SK-N-SH (cell line): ENCODE results near the gene HAND2. TPM values are rescaled to one million over a fixed set of nuclear protein-coding genes. Genes with fewer than 3 reads are reported as not detected.

Experiments
- CTCF ChIA-PET: fragments of 300-600, 350-600 bp; formaldehyde crosslinking; extraction: SDS; loops from one replicate; lab custom pipeline; 2021; lab: Yijun Ruan, JAX
- POLR2A ChIA-PET: fragments of 350-600 bp; sonication (Branson Sonifier 250); formaldehyde crosslinking; extraction: SDS; loops from one replicate; lab custom pipeline; 2020; ENCODE audit warnings: antibody characterized with exemption, inconsistent platforms; lab: Yijun Ruan, JAX
- DNase-seq: peaks from one replicate; pipeline ENCODE4 v3.0.0; 2012
- H2AFZ ChIP-seq: fragments of 200-600 bp; sonication (generic); 2 replicates; pipeline ENCODE4 v1.8.1; 2016; ENCODE audit warnings: antibody characterized with exemption, mild to moderate bottlenecking, low read depth
- H3F3A ChIP-seq: fragments of 200-600 bp; sonication (generic); replicated peaks from 2 replicates; pipeline ENCODE3; 2016; ENCODE audit warnings: antibody characterized with exemption, mild to moderate bottlenecking; ENCODE audit not compliant: insufficient read depth
- H3K27ac ChIP-seq, 2 experiments: fragments of 200-500 bp in 1 of 2; fragments of 200-600 bp in 1 of 2; sonication (Bioruptor generic) in 1 of 2; sonication (generic), shearing (Covaris generic) in 1 of 2; 2 replicates each; pipeline versions ENCODE4 v1.5.1 to v1.6.1; 2014 to 2016; ENCODE audit warnings: low read depth in 2 of 2, inconsistent platforms in 1 of 2, low read length in 1 of 2, mild to moderate bottlenecking in 1 of 2, mixed read lengths in 1 of 2
- H3K27me3 ChIP-seq: fragments of 200-600 bp; sonication (generic), shearing (Covaris generic); 2 replicates; pipeline ENCODE4 v1.6.1; 2016; ENCODE audit warnings: mixed run types; ENCODE audit not compliant: insufficient read depth
- H3K36me3 ChIP-seq, 2 experiments: fragments of 200-500 bp in 1 of 2; fragments of 200-600 bp in 1 of 2; sonication (Bioruptor generic) in 1 of 2; sonication (generic) in 1 of 2; replicated peaks in 1 of 2; 2 replicates each; pipeline versions ENCODE3 to v1.5.1; 2014 to 2016; ENCODE audit warnings: low read length in 1 of 2, mild to moderate bottlenecking in 1 of 2; ENCODE audit not compliant: insufficient read depth in 2 of 2, control insufficient read depth in 1 of 2
- H3K4me1 ChIP-seq, 2 experiments: fragments of 200-500 bp in 1 of 2; fragments of 200-600 bp in 1 of 2; sonication (Bioruptor generic) in 1 of 2; sonication (generic), shearing (Covaris generic) in 1 of 2; 2 replicates each; pipeline versions ENCODE4 v1.5.1 to v1.6.1; 2014 to 2016; ENCODE audit warnings: low read depth in 1 of 2, low read length in 1 of 2, mixed run types in 1 of 2; ENCODE audit not compliant: insufficient read depth in 2 of 2, control insufficient read depth in 1 of 2
- H3K4me2 ChIP-seq: fragments of 200-600 bp; sonication (generic), shearing (Covaris generic); 2 replicates; pipeline ENCODE4 v1.6.1; 2017; ENCODE audit warnings: mixed run types
- H3K4me3 ChIP-seq, 2 experiments: fragments of 200-500 bp in 1 of 2; fragments of 200-600 bp in 1 of 2; sonication (Bioruptor generic) in 1 of 2; sonication (generic), shearing (Covaris generic) in 1 of 2; 2 replicates each; pipeline versions ENCODE4 v1.5.1 to v1.8.1; 2014 to 2016; ENCODE audit warnings: low read depth in 2 of 2, inconsistent platforms in 1 of 2, low read length in 1 of 2, mild to moderate bottlenecking in 1 of 2, mixed read lengths in 1 of 2, moderate library complexity in 1 of 2
- H3K79me2 ChIP-seq: fragments of 200-600 bp; sonication (generic); 2 replicates; pipeline ENCODE4 v1.8.1; 2017; ENCODE audit warnings: mild to moderate bottlenecking; ENCODE audit not compliant: insufficient read depth
- H3K9ac ChIP-seq: fragments of 200-600 bp; sonication (generic); 2 replicates; pipeline ENCODE4 v1.6.1; 2017; ENCODE audit warnings: mixed run types
- H3K9me2 ChIP-seq: fragments of 200-600 bp; sonication (generic); 2 replicates; pipeline ENCODE4 v1.6.1; 2017; ENCODE audit warnings: mixed run types
- H3K9me3 ChIP-seq: fragments of 200-600 bp; sonication (generic); 2 replicates; pipeline ENCODE4 v1.6.1; 2017; ENCODE audit warnings: mixed run types, mild to moderate bottlenecking, moderate library complexity
- H4K20me1 ChIP-seq: fragments of 200-600 bp; sonication (generic); 2 replicates; pipeline ENCODE4 v1.6.1; 2017; ENCODE audit warnings: mild to moderate bottlenecking, mixed run types; ENCODE audit not compliant: insufficient read depth
- CHD2 ChIP-seq: fragments of 150-350 bp; IDR thresholded peaks from 2 replicates; pipeline ENCODE4 v1.6.1; 2018; ENCODE audit warnings: low read length; ENCODE audit not compliant: partially characterized antibody
- ELF1 ChIP-seq: IDR thresholded peaks from 2 replicates; pipeline ENCODE4 v1.4.0; 2012
- GABPA ChIP-seq: IDR thresholded peaks from 2 replicates; pipeline ENCODE4 v1.4.0; 2012; ENCODE audit warnings: low read depth, mild to moderate bottlenecking
- MEF2A ChIP-seq: IDR thresholded peaks from 2 replicates; pipeline ENCODE4 v1.4.0; 2012; ENCODE audit warnings: low read depth, borderline replicate concordance
- POLR2AphosphoS5 ChIP-seq: IDR thresholded peaks from 2 replicates; pipeline ENCODE4 v1.6.1; 2012; ENCODE audit warnings: low read depth, low read length
- RFX5 ChIP-seq: IDR thresholded peaks from 2 replicates; pipeline ENCODE4 v1.6.1; 2012; ENCODE audit warnings: mild to moderate bottlenecking, improper control_type of control experiment, low read length
- SMC3 ChIP-seq: IDR thresholded peaks from 2 replicates; pipeline ENCODE4 v1.6.1; 2012; ENCODE audit warnings: low read depth, low read length, improper control_type of control experiment
- TAF1 ChIP-seq: IDR thresholded peaks from 2 replicates; pipeline ENCODE4 v1.6.1; 2012; ENCODE audit warnings: low read depth, mild to moderate bottlenecking, low read length, moderate library complexity, borderline replicate concordance
- TEAD4 ChIP-seq: IDR thresholded peaks from 2 replicates; pipeline ENCODE4 v1.4.0; 2012; ENCODE audit warnings: mild to moderate bottlenecking, borderline replicate concordance; ENCODE audit not compliant: insufficient read depth
- WGBS: methylation state at CpG from one replicate; pipeline ENCODE4 v1.1.6; 2017; ENCODE audit warnings: low lambda C conversion rate; 5-methylcytosine and 5-hydroxymethylcytosine counted together
- polyA plus RNA-seq, 3 experiments: library from polyadenylated mRNA; depleted of rRNA; stranded (reverse); fragments of >200 nt; gene quantifications; 2 replicates each; pipeline ENCODE4 v1.2.3, GENCODE V29; 2012
- TF ChIP-seq, protein P1 (sequence below): IDR thresholded peaks from 2 replicates; pipeline ENCODE4 v1.4.0; 2012; ENCODE audit warnings: low read depth
- TF ChIP-seq, protein P2 (sequence below): IDR thresholded peaks from 2 replicates; pipeline ENCODE4 v1.6.1; 2012; ENCODE audit warnings: mild to moderate bottlenecking, low read depth, low read length, moderate library complexity

Gene HAND2
- polyA plus RNA-seq, 1 of the 3 experiments (the other 2 are of a cell fraction), result 106 TPM

DNA sequence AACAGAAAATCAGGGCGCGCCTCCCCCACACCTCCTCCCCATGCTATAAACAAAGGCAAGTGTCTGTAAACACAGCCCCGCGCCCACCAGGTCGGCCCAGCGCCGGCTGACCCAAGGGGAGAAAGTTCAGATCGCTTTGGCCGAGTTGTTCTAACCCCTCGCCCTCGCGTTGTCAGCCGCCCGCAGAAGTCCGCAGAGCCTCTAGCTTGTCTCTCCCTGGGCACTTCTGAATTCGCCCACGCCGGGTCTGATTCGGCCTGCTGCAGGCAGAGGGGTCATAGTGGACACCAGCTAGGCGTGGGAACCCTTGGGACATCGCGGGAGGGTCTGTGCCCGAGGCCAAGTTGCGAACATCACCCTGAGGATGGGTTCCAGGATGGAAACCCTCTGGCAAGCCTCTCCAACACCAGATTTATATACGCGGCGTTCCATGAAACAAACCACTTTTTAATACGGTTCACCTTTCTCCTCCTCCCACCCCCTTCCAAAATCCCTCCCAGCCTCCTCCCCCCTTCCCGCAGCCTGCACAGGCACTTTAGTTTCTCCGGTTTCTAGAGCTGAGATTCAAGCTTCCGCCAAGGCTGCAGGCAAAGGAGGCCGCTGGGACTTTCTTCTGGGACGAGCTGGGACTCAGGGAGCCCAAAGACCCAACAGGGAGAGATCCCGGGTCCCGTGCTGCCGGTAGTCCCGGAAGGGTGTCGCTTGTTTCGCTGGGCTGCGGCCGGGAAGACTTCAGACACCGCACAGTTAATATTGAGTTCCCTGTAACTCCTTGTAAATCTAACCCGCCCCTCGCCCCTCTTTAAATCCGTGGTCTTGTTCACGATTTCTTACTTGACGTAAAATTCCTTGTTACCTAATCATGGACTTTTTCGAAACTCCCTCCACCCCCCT is 4.7 kb downstream of the HAND2 start:
- Histone ChIP-seq H3K9me2 (no peaks in the 10 kb centered on the region), H3K4me3 (peak overlapping the region; percentile 61 to 92), H3F3A (peaks cover 37% of the 10 kb centered on the region), H4K20me1 (peaks cover 10% of the 10 kb centered on the region; the same call in 1 of the 2 replicates), H3K79me2 (peaks cover 80% of the 10 kb centered on the region), H3K27me3 (no peaks in the 10 kb centered on the region), H3K4me1 (peaks cover 18 to 19% of the 10 kb centered on the region in 2 experiments), H2AFZ (no peak overlapping the region), H3K36me3 (peaks cover 34 to 40% of the 10 kb centered on the region in 2 experiments), H3K9ac (peak overlapping the region; percentile 95), H3K9me3 (no peaks in the 10 kb centered on the region), H3K27ac (peak overlapping the region; percentile 99), H3K4me2 (peak overlapping the region; percentile 96)
- DNase-seq, result peak; percentile 27
- POLR2A ChIA-PET, result interaction anchor here (0.5 to 11.7 kb wide), 9 partner anchors 6 to 593 kb away, joined by 3 to 160 read pairs (median 30); partner anchors contain the start of gene HAND2
- 10% methylated on average over 46 of the region's 48 CpGs for WGBS
- TF ChIP-seq, protein P1, sequence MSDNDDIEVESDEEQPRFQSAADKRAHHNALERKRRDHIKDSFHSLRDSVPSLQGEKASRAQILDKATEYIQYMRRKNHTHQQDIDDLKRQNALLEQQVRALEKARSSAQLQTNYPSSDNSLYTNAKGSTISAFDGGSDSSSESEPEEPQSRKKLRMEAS, result peak; percentile 6; the same call in 1 of the 2 replicates
- TF ChIP-seq TEAD4 (no peak), POLR2AphosphoS5 (peak; percentile 21), TAF1 (peak; percentile 17; the same call in 1 of the 2 replicates), ELF1 (no peak), RFX5 (no peak), CHD2 (peak; percentile 8), GABPA (no peak), SMC3 (no peak), MEF2A (no peak)
- CTCF ChIA-PET, result interaction anchor here (0.8 to 4.7 kb wide), 3 partner anchors 104 to 465 kb away, joined by 3 to 17 read pairs (median 3); no protein-coding TSS in a partner anchor

DNA sequence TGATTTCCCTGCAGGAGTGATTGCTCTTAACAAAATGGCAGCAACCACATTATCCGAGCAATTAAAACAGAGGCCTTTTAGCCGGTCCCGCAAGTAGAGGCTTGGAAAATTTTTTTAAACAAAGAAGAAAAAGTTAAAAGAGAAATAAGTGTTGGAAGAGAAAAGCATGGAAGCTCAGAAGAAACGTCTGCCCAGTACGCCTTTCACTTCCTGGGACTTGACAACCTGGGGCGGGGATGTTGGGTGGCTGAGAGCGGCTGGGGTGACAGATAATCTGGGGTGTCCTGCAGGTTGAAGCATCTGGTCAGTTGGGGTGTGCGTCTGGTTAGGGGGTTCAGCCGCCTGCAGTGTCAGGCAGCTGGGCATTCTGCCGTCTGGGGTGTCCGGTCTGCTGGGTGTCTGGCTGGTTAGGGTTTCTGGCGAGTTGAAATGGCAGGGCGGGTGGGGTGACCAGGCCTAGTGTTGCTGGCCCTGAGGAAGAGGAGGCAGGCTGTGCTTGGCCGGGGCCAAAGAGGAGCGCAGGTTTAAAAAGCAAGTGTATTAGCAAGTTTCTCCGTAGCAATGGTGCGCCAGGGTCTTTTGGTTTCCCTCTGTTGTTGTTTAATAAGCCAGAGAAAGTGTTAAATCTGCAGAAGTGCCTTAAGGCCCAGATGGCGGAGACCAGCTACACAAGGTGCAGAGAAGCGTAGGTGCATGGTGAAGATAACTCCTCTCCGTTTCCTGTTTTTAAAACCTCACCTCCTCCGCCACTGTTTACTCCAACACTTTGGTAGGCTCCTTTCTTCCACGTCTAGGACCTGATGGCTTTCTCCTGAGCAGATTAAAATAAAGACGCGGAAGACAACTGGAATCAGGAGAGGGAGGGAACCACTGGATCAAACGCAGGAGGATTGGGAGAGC is 5.6 kb downstream of the HAND2 start:
- peak; percentile 42 for DNase-seq
- Histone ChIP-seq H3K4me1 (peaks cover 23 to 25% of the 10 kb centered on the region in 2 experiments), H3K4me3 (peak overlapping the region; percentile 61 to 92), H3K9me2 (no peaks in the 10 kb centered on the region), H3K9me3 (no peaks in the 10 kb centered on the region), H3K4me2 (peak overlapping the region; percentile 96), H3K27ac (peak overlapping the region; percentile 99), H3K27me3 (no peaks in the 10 kb centered on the region), H4K20me1 (peaks cover 10% of the 10 kb centered on the region; the same call in 1 of the 2 replicates), H3F3A (peaks cover 46% of the 10 kb centered on the region), H3K9ac (peak overlapping the region; percentile 95), H3K36me3 (peaks cover 34 to 40% of the 10 kb centered on the region in 2 experiments), H3K79me2 (peaks cover 74% of the 10 kb centered on the region), H2AFZ (no peak overlapping the region)
- POLR2A ChIA-PET, result interaction anchor here (0.9 to 11.7 kb wide), 12 partner anchors 7 to 611 kb away, joined by 3 to 160 read pairs (median 18); partner anchors contain the start of gene HAND2
- TF ChIP-seq, protein P1, result peak; percentile 6; the same call in 1 of the 2 replicates
- TF ChIP-seq, protein P2, sequence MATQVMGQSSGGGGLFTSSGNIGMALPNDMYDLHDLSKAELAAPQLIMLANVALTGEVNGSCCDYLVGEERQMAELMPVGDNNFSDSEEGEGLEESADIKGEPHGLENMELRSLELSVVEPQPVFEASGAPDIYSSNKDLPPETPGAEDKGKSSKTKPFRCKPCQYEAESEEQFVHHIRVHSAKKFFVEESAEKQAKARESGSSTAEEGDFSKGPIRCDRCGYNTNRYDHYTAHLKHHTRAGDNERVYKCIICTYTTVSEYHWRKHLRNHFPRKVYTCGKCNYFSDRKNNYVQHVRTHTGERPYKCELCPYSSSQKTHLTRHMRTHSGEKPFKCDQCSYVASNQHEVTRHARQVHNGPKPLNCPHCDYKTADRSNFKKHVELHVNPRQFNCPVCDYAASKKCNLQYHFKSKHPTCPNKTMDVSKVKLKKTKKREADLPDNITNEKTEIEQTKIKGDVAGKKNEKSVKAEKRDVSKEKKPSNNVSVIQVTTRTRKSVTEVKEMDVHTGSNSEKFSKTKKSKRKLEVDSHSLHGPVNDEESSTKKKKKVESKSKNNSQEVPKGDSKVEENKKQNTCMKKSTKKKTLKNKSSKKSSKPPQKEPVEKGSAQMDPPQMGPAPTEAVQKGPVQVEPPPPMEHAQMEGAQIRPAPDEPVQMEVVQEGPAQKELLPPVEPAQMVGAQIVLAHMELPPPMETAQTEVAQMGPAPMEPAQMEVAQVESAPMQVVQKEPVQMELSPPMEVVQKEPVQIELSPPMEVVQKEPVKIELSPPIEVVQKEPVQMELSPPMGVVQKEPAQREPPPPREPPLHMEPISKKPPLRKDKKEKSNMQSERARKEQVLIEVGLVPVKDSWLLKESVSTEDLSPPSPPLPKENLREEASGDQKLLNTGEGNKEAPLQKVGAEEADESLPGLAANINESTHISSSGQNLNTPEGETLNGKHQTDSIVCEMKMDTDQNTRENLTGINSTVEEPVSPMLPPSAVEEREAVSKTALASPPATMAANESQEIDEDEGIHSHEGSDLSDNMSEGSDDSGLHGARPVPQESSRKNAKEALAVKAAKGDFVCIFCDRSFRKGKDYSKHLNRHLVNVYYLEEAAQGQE, result no peak
- WGBS, result 18% methylated on average over 25 of the region's 25 CpGs
- CTCF ChIA-PET, result interaction anchor here (0.8 to 4.7 kb wide), 7 partner anchors 9 to 466 kb away, joined by 3 to 17 read pairs (median 4); no protein-coding TSS in a partner anchor
